ENCODE results near the gene CSAG3.
"Not testable (repeated sequence)": the region's sequence is repeated elsewhere in the genome, so short reads cannot be mapped to it uniquely, and the experiment has no call there.

DNA sequence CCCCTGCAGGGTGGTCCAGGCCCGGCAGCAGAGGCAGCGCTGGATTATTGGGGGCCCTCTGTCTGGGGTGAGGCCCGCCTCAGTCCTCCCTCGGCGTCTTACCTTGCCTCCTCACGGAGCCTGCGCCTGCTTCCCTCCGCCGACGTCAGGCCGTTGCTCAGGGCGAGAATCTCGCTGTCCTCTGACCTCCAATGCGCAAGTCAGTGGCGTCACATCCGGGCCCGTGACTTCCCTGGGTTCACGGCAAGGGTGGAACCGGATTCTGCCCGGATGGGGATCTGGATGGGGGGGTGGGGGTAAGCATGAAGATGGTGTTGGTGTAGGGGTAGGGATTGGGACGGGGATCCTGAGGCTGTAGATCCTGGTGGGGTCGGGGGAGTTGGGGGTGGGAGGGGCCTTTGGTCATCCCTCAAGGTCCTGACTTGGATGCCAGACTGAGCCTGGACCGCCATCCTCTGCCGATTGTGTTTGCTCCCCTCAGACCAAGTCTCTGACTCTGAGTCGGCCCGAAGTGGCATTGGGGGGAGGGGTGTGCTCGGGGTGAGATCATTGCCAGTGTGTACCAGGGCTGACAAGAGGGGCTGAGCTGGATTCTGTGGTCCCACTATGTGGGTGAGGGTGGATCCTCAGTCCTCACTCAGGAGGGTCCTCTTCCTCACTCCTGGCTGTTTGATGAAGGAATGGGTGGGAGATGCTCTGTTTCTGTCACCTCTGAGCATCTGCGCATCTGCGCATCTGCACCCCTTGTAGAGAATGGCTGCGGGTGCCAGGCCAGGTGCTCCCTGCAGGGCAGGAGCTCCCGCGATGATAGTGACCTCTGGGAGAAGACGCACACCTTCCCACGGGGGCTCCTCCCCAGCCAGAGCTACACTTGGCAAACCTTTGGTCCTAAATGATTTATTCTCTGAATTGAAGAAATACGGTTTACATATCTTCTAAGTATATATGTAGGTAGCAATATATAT, 5.0 kb upstream of the CSAG3 start, which contains the start of gene MAGEA2:
- TF ChIP-seq, protein P1, sequence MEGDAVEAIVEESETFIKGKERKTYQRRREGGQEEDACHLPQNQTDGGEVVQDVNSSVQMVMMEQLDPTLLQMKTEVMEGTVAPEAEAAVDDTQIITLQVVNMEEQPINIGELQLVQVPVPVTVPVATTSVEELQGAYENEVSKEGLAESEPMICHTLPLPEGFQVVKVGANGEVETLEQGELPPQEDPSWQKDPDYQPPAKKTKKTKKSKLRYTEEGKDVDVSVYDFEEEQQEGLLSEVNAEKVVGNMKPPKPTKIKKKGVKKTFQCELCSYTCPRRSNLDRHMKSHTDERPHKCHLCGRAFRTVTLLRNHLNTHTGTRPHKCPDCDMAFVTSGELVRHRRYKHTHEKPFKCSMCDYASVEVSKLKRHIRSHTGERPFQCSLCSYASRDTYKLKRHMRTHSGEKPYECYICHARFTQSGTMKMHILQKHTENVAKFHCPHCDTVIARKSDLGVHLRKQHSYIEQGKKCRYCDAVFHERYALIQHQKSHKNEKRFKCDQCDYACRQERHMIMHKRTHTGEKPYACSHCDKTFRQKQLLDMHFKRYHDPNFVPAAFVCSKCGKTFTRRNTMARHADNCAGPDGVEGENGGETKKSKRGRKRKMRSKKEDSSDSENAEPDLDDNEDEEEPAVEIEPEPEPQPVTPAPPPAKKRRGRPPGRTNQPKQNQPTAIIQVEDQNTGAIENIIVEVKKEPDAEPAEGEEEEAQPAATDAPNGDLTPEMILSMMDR (IDR thresholded peaks at IDR 0.05; ENCODE audit: poor library complexity), result not testable (repeated sequence)
- not testable (repeated sequence) for TF ChIP-seq EZH2 (IDR thresholded peaks at IDR 0.05; ENCODE audit: borderline replicate concordance)
